T-cell (primary cell): ENCODE measurements around the gene WFS1. TPM values are rescaled to one million over a fixed set of nuclear protein-coding genes. Genes with fewer than 3 reads are reported as not detected.

Experiments used
- ATAC-seq, 4 experiments: fragments of 200-7000 bp in 3 of 4; fragments of 150-1000 bp in 1 of 4; cut with Tn5 transposase; replicated peaks in 1 of 4; 1 replicate in 3 of 4; 2 replicates in 1 of 4; pipeline ENCODE4 v1.10.0; 2021; ENCODE audit warnings: moderate library complexity in 3 of 4, mild to moderate bottlenecking in 2 of 4, moderate number of reproducible peaks in 1 of 4
- CTCF ChIA-PET, 2 donors: fragments of 300-600 bp; sonication (Branson Sonifier 250); formaldehyde crosslinking; loops; one replicate each; lab custom pipeline; 2022; ENCODE audit warnings: antibody characterized with exemption in 2 of 2; lab: Charles Lee
- POLR2A ChIA-PET, 2 donors: fragments of 300-600 bp; sonication (Branson Sonifier 250); formaldehyde crosslinking; loops; one replicate each; lab custom pipeline; 2022; ENCODE audit warnings: antibody characterized with exemption in 2 of 2; lab: Charles Lee
- DNase-seq, 35 experiments: peaks; one replicate each; pipeline versions ENCODE4 v3.0.0 to v3.0.0-alpha.2; 2013 to 2023
- H3K27ac ChIP-seq: one replicate; pipeline ENCODE4 v1.5.1; 2013; ENCODE audit warnings: low read length
- H3K27me3 ChIP-seq, 2 experiments: replicated peaks in 1 of 2; 1 replicate in 1 of 2; 2 replicates in 1 of 2; pipeline versions ENCODE4 v1.6.1 to v1.7.0; 2013; ENCODE audit warnings: low read length in 1 of 2, mixed read lengths in 1 of 2; ENCODE audit not compliant: control insufficient read depth in 2 of 2, insufficient read depth in 2 of 2; ENCODE audit errors: extremely low read depth in 1 of 2
- H3K36me3 ChIP-seq, 2 donors: 1 replicate in 1 of 2; 2 replicates in 1 of 2; pipeline versions ENCODE4 v1.6.1 to v1.7.0; 2013; ENCODE audit warnings: low read length in 1 of 2; ENCODE audit not compliant: control insufficient read depth in 2 of 2, insufficient read depth in 1 of 2; ENCODE audit errors: extremely low read depth in 1 of 2
- H3K4me1 ChIP-seq, 2 experiments: 1 replicate in 1 of 2; 2 replicates in 1 of 2; pipeline versions ENCODE4 v1.6.1 to v1.7.0; 2013; ENCODE audit warnings: low read length in 2 of 2, mixed read lengths in 1 of 2; ENCODE audit not compliant: insufficient read depth in 2 of 2, control insufficient read depth in 1 of 2; ENCODE audit errors: extremely low read depth in 1 of 2
- H3K4me3 ChIP-seq, 2 donors: 1 replicate in 1 of 2; 2 replicates in 1 of 2; pipeline versions ENCODE4 v1.5.1 to v1.7.0; 2013; ENCODE audit warnings: mild to moderate bottlenecking in 2 of 2, low read length in 1 of 2, moderate library complexity in 1 of 2; ENCODE audit not compliant: control insufficient read depth in 1 of 2; ENCODE audit errors: extremely low read depth in 1 of 2
- H3K9me3 ChIP-seq: 2 replicates; pipeline ENCODE4 v1.7.0; 2013
- H3K27ac Mint-ChIP-seq, 2 donors: one replicate each; pipeline ENCODE4 v1.8.0; 2020 to 2021; ENCODE audit warnings: mild to moderate bottlenecking in 2 of 2, mixed read lengths in 2 of 2
- H3K27me3 Mint-ChIP-seq, 2 donors: one replicate each; pipeline ENCODE4 v1.8.0; 2021 to 2022; ENCODE audit warnings: mixed read lengths in 2 of 2
- H3K36me3 Mint-ChIP-seq: one replicate; pipeline ENCODE4 v1.8.0; 2021; ENCODE audit warnings: mixed read lengths
- H3K4me1 Mint-ChIP-seq, 3 donors: one replicate each; pipeline ENCODE4 v1.8.0; 2020 to 2022; ENCODE audit warnings: mixed read lengths in 3 of 3, mild to moderate bottlenecking in 1 of 3
- H3K4me3 Mint-ChIP-seq, 3 donors: one replicate each; pipeline ENCODE4 v1.8.0; 2020 to 2022; ENCODE audit warnings: mild to moderate bottlenecking in 3 of 3, mixed read lengths in 3 of 3, moderate library complexity in 3 of 3
- H3K9me3 Mint-ChIP-seq, 3 donors: one replicate each; pipeline ENCODE4 v1.8.0; 2020 to 2022; ENCODE audit warnings: mixed read lengths in 3 of 3
- WGBS: methylation state at CpG from one replicate; pipeline ENCODE4 v1.1.5; 2013; ENCODE audit warnings: missing lambda C conversion rate; ENCODE audit not compliant: insufficient coverage; 5-methylcytosine and 5-hydroxymethylcytosine counted together
- total RNA-seq, 35 experiments: library from RNA in 6 of 35; stranded (reverse) in 6 of 35; fragments of 120-200 nt in 1 of 35; gene quantifications; one replicate each; pipeline versions ENCODE4 v1.2.1 to v1.2.4 and lab custom pipeline; 2013 to 2026

The WFS1 gene
- total RNA-seq, 5 donors from 2014 or later (not counting 1 experiment from before 2014, with no cell fraction given) = 3.2 to 6.2 (median 5.1) TPM

DNA sequence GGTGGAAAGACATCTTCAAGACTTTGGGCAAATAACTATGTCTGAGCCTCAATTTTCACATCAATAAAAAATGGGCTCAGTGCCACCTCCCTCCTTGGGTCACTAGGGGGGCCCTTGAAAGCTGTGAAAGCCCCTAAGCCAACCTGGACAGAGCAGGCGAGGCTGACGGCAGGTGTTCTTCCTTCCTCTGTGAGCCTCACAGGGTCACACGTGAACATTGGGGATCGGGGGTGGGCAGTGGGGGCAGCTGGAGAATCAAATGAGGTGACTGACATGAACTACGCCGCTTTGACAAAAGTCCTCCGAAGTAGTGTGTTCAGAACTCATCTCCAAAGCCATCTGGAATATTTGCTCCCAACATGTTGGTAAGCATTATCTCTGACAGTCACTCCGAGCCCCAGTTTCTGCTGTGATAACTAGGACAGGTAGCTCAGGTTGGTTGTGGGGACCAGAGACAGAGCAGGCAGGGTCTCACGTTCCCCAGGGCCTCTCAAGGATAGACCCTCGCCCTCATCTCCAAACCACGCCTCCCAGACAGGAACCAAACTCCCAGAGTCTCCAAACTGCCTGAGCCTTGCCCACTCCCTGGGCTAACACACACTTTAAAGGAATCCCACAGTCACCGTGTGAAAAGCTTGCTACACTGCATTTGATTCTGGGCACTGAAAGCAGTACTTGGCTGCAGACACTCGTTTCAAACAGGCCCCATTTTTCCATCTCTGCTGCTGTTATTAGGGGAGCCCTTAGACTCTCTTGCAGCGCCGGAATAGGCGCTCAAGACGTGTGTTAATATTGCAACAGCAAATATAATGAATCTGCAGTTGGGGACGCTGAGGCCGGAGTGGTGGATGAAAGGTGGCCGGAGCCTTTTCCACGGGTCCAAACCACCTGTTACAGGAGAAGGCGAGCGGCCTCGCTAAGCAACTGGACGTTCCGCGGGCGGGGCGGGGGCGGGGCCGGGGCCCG lies 717 bp upstream of the WFS1 start:
- Mint-ChIP-seq H3K9me3 (no peaks in the 10 kb centered on the region), H3K27me3 (peaks cover 0 to 8% of the 10 kb centered on the region in 2 donors), H3K36me3 (no peaks in the 10 kb centered on the region), H3K4me3 (peak overlapping the region; percentile 79 to 85 (median 81)), H3K4me1 (peaks cover 14 to 29% (median 17%) of the 10 kb centered on the region in 3 donors), H3K27ac (peak overlapping the region in 1 of 2 donors; percentile 62)
- Histone ChIP-seq H3K27me3 (peaks cover 0 to 27% of the 10 kb centered on the region in 2 experiments), H3K4me3 (peak overlapping the region; percentile 58 to 61), H3K4me1 (peaks cover 4 to 21% of the 10 kb centered on the region in 2 experiments), H3K36me3 (no peaks in the 10 kb centered on the region), H3K27ac (no peak overlapping the region), H3K9me3 (no peaks in the 10 kb centered on the region)
- CTCF ChIA-PET = interaction anchor here (0.5 to 2.2 kb wide), 7 partner anchors 9 to 1889 kb away, joined by 3 to 9 read pairs (median 3); no protein-coding TSS in a partner anchor
- 14% methylated on average over 22 of the region's 32 CpGs for WGBS
- DNase-seq (peak in 1 of 35 experiments; percentile 3), ATAC-seq (peak; percentile 14 to 26 (median 22))
- POLR2A ChIA-PET = no interaction called here

DNA sequence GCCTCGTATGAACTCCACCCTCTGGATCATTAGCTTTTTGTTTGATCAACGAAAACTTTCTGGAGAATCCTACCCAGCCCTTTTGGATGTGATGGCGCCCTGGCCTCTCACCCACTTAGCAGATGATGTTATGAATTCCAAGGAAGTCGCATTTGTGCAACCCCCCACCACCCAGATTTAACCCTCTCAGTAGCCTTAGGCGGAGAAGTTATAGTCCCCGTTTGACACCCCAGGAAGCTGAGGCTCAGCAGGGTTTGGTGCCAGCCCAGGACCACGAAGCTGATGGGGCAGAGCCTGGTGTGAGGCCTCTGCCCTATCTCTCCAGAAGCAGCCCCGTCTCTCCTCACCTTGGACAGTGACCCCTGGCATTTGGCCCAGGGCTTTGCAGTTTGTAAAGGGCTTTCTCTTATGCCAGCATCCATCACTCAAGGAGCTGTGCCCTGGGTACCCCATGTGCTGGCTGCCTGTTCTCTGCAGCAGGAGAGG lies 1.0 kb downstream of the WFS1 start:
- DNase-seq (no peak), ATAC-seq (no peak)
- peak overlapping the region in 1 of 2 donors; percentile 11 for H3K27ac Mint-ChIP-seq
- no peaks in the 10 kb centered on the region for H3K36me3 Mint-ChIP-seq
- Histone ChIP-seq H3K9me3 (no peaks in the 10 kb centered on the region), H3K4me1 (peaks cover 4 to 21% of the 10 kb centered on the region in 2 experiments), H3K4me3 (peak overlapping the region; percentile 6 to 55), H3K27ac (no peak overlapping the region), H3K36me3 (no peaks in the 10 kb centered on the region), H3K27me3 (peaks cover 0 to 25% of the 10 kb centered on the region in 2 experiments)
- CTCF ChIA-PET = interaction anchor here (0.6 to 2.2 kb wide), 2 partner anchors 20 to 21 kb away, joined by 3 to 9 read pairs; no protein-coding TSS in a partner anchor
- peaks cover 14 to 29% (median 17%) of the 10 kb centered on the region in 3 donors for H3K4me1 Mint-ChIP-seq
- H3K9me3 Mint-ChIP-seq = no peaks in the 10 kb centered on the region
- peaks cover 0 to 7% of the 10 kb centered on the region in 2 donors for H3K27me3 Mint-ChIP-seq
- WGBS = 78% methylated on average over 4 of the region's 8 CpGs
- POLR2A ChIA-PET = no interaction called here
- H3K4me3 Mint-ChIP-seq = peak overlapping the region; percentile 77 to 88 (median 80)

DNA sequence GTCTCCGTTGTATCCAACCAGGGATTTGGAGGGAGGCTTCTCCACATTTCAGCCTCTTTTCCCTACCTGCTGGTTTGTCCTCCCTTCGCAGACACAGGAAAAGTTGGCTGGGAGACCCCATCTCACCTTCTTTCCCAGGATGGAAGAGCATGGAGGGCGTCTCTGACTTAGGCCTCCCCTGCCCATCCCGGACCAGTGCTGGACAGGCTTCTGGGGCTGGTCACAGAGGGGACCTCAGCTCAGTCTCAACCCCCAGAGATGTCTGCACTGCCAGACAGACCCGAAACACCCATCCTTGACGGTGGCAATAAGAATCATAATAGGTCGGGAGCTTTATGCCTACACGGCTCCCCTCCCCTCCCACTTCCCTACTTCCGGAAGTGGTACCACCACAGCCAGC lies 1.6 kb downstream of the WFS1 start:
- no peaks in the 10 kb centered on the region for H3K36me3 Mint-ChIP-seq
- ATAC-seq (no peak), DNase-seq (no peak)
- peaks cover 0 to 27% of the 10 kb centered on the region in 2 experiments for H3K27me3 ChIP-seq
- peaks cover 0 to 7% of the 10 kb centered on the region in 2 donors for H3K27me3 Mint-ChIP-seq
- POLR2A ChIA-PET = no interaction called here
- peak overlapping the region; percentile 77 to 88 (median 80) for H3K4me3 Mint-ChIP-seq
- no peak overlapping the region for H3K27ac Mint-ChIP-seq
- no peak overlapping the region for H3K27ac ChIP-seq
- CTCF ChIA-PET = interaction anchor here in 1 of 2 donors (2.2 kb wide), 1 partner anchor 21 kb away, joined by 9 read pairs; no protein-coding TSS in a partner anchor
- no peaks in the 10 kb centered on the region for H3K36me3 ChIP-seq
- no peaks in the 10 kb centered on the region for H3K9me3 Mint-ChIP-seq
- no peaks in the 10 kb centered on the region for H3K9me3 ChIP-seq
- WGBS = 70% methylated on average over 6 of the region's 9 CpGs
- peaks cover 14 to 29% (median 17%) of the 10 kb centered on the region in 3 donors for H3K4me1 Mint-ChIP-seq
- H3K4me1 ChIP-seq = peaks cover 4 to 21% of the 10 kb centered on the region in 2 experiments
- no peak overlapping the region for H3K4me3 ChIP-seq

DNA sequence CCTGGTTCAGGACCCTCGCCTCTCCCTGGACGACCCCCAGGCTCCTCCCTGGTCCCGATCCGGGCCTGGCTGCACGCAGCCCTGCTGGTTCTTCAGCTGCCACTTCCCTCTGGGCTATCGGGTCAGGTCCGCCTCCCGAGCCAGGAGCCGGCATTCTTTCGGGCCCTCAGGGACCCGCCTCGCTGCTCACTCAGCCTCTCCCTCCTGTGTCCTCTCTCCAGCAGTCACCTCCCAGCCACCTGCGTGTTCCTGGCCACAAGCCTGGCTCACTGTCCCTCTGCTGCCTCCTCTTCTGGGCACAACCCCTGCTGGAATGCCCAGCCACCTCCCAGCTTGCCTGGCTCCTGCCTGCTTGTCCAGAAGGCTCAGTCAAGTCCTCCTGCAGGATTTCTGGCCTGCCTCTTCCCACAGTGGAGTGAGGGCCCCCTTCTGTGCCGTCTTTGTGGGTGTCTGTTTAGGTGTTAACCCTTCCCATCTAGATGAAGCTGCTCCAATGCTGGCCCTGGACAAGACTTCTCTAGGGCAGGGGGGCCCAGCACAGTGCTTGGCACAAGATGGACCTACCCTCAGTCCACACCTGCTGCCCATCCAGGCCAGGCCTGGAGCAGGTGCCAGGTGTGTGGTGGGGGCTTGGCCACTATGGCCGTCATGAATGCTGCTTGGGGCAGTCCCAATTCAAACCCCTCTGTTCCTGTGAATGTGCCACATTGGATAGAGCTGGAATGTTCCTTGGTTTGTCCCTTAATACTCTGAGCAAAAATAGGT lies 2.2 kb downstream of the WFS1 start:
- H3K4me3 Mint-ChIP-seq = peak overlapping the region; percentile 58 to 77 (median 69)
- no peaks in the 10 kb centered on the region for H3K36me3 Mint-ChIP-seq
- CTCF ChIA-PET = no interaction called here
- H3K27me3 Mint-ChIP-seq = peaks cover 0 to 7% of the 10 kb centered on the region in 2 donors
- peaks cover 14 to 27% (median 17%) of the 10 kb centered on the region in 3 donors for H3K4me1 Mint-ChIP-seq
- Histone ChIP-seq H3K36me3 (no peaks in the 10 kb centered on the region), H3K4me1 (peaks cover 4 to 21% of the 10 kb centered on the region in 2 experiments), H3K27me3 (peaks cover 0 to 28% of the 10 kb centered on the region in 2 experiments), H3K4me3 (no peak overlapping the region), H3K27ac (no peak overlapping the region), H3K9me3 (no peaks in the 10 kb centered on the region)
- no peak overlapping the region for H3K27ac Mint-ChIP-seq
- 94% methylated on average over 13 of the region's 15 CpGs for WGBS
- no peaks in the 10 kb centered on the region for H3K9me3 Mint-ChIP-seq
- ATAC-seq (no peak), DNase-seq (no peak)
- POLR2A ChIA-PET = no interaction called here

DNA sequence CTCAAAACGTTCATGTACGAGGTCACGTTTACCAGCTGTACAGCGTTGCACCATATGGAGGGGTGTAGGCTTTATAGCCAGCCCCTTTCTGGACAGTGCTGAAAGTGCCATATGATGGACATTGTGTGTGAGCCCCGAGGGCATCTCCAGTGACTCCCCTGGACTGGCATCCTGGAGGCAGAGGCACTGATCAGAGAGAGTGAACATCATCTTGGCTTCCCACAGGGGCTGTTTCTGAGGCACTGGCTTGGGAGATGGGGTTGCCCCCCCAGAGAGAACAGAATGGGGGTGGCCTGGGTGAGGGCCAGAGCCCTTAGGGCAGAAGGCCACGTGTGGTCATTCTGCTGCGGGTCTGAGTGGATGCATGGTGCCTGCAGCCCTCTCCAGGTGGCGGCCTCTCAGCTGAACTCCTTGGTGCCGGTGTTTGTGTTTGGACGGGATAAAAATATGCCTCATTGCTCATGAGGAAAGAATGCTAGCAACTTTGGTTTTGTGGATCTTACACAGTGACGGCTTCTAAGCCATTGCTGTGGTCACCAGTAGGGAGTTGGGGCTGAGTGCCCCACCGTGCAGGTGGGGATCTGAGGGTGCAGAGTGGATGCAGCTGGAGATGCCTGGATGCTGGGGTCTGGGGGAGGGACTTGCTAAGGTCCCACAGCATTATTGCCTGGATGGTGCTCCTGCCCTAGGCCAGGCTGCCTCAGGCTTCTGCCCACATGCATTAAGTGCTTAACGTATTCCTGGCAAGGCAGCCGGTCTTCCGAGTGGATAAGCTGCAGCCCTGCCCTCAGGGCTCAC lies 3.4 kb downstream of the WFS1 start:
- DNase-seq (no peak), ATAC-seq (no peak)
- no peaks in the 10 kb centered on the region for H3K9me3 Mint-ChIP-seq
- WGBS = 89% methylated on average over 15 of the region's 15 CpGs
- POLR2A ChIA-PET = no interaction called here
- Histone ChIP-seq H3K9me3 (no peaks in the 10 kb centered on the region), H3K27me3 (peaks cover 0 to 30% of the 10 kb centered on the region in 2 experiments), H3K27ac (no peak overlapping the region), H3K4me3 (no peak overlapping the region), H3K4me1 (peaks cover 4 to 24% of the 10 kb centered on the region in 2 experiments), H3K36me3 (no peaks in the 10 kb centered on the region)
- no peaks in the 10 kb centered on the region for H3K36me3 Mint-ChIP-seq
- peaks cover 0 to 7% of the 10 kb centered on the region in 2 donors for H3K27me3 Mint-ChIP-seq
- CTCF ChIA-PET = interaction anchor here in 1 of 2 donors (0.6 kb wide), 1 partner anchor 73 kb away, joined by 3 read pairs; the partner anchor contains the start of gene JAKMIP1
- no peak overlapping the region for H3K27ac Mint-ChIP-seq
- H3K4me1 Mint-ChIP-seq = peaks cover 14 to 22% (median 15%) of the 10 kb centered on the region in 3 donors
- H3K4me3 Mint-ChIP-seq = peak overlapping the region in 1 of 3 donors; percentile 2
